Testis (tissue), 2 donors: Measurements from ENCODE around the gene SERPINA10.

ENCODE experiments used
- POLR2A ChIP-seq: fragments of 450-650 bp; IDR thresholded peaks from one replicate; pipeline ENCODE4 v1.6.1; 2017; ENCODE audit warnings: antibody characterized with exemption, mild to moderate bottlenecking, moderate library complexity
- TF ChIP-seq, protein P1 (sequence below), 3 experiments: fragments of 450-650 bp in 2 of 3; fragments of 200-600 bp in 1 of 3; sonication (generic) in 1 of 3; IDR thresholded peaks; one replicate each; pipeline ENCODE4 v1.5.1; 2016 to 2019; ENCODE audit warnings: antibody characterized with exemption in 3 of 3, mild to moderate bottlenecking in 2 of 3, moderate library complexity in 1 of 3

GRCh38 chr14:94341656-94342333 lies 48.7 kb upstream of the SERPINA10 start:
- TF ChIP-seq, protein P1, sequence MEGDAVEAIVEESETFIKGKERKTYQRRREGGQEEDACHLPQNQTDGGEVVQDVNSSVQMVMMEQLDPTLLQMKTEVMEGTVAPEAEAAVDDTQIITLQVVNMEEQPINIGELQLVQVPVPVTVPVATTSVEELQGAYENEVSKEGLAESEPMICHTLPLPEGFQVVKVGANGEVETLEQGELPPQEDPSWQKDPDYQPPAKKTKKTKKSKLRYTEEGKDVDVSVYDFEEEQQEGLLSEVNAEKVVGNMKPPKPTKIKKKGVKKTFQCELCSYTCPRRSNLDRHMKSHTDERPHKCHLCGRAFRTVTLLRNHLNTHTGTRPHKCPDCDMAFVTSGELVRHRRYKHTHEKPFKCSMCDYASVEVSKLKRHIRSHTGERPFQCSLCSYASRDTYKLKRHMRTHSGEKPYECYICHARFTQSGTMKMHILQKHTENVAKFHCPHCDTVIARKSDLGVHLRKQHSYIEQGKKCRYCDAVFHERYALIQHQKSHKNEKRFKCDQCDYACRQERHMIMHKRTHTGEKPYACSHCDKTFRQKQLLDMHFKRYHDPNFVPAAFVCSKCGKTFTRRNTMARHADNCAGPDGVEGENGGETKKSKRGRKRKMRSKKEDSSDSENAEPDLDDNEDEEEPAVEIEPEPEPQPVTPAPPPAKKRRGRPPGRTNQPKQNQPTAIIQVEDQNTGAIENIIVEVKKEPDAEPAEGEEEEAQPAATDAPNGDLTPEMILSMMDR (IDR thresholded peaks at IDR 0.05), result no peak
- TF ChIP-seq POLR2A, result no peak
